Activated CD4-positive, alpha-beta memory T cell treated with anti-CD3 and anti-CD28 coated beads for 36 hours (primary cell): Measurements from ENCODE around the gene TTC33. TPM values are rescaled to one million over a fixed set of nuclear protein-coding genes. Genes with fewer than 3 reads are reported as not detected.
"Not testable (repeated sequence)": the region's sequence is repeated elsewhere in the genome, so short reads cannot be mapped to it uniquely, and the experiment has no call there.

ENCODE experiments used
- CTCF ChIA-PET: fragments of 350-600 bp; sonication (Branson Sonifier 250); formaldehyde crosslinking; loops from one replicate; lab custom pipeline; 2021; ENCODE audit warnings: antibody characterized with exemption, inconsistent platforms; lab: Charles Lee
- POLR2A ChIA-PET: fragments of 350-600 bp; sonication (Branson Sonifier 250); formaldehyde crosslinking; loops from one replicate; lab custom pipeline; 2021; ENCODE audit warnings: antibody characterized with exemption; lab: Charles Lee
- DNase-seq: peaks from one replicate; pipeline ENCODE4 v3.0.0-alpha.2; 2020
- H3K27ac Mint-ChIP-seq: one replicate; pipeline ENCODE4 v1.8.0; 2021; ENCODE audit warnings: mixed read lengths
- H3K27me3 Mint-ChIP-seq: one replicate; pipeline ENCODE4 v1.8.0; 2021; ENCODE audit warnings: mixed read lengths
- H3K36me3 Mint-ChIP-seq: one replicate; pipeline ENCODE4 v1.8.0; 2021; ENCODE audit warnings: mixed read lengths
- H3K4me1 Mint-ChIP-seq: one replicate; pipeline ENCODE4 v1.8.0; 2021; ENCODE audit warnings: low read depth, mixed read lengths
- H3K4me3 Mint-ChIP-seq: one replicate; pipeline ENCODE4 v1.8.0; 2021; ENCODE audit warnings: mild to moderate bottlenecking, mixed read lengths
- H3K9me3 Mint-ChIP-seq: one replicate; pipeline ENCODE4 v1.8.0; 2021; ENCODE audit warnings: mixed read lengths
- intact Hi-C: fragments of 100-400 bp; cut with micrococcal nuclease; formaldehyde crosslinking; loops from one replicate; pipeline ENCODE4 v1.15.1; 2023
- total RNA-seq, 2 experiments: library from RNA; stranded (reverse); gene quantifications; one replicate each; pipeline ENCODE4 v1.2.3, GENCODE V29; 2021

The TTC33 gene
- total RNA-seq, 2 experiments from 2014 or later: 30.2 to 34.1 TPM

DNA sequence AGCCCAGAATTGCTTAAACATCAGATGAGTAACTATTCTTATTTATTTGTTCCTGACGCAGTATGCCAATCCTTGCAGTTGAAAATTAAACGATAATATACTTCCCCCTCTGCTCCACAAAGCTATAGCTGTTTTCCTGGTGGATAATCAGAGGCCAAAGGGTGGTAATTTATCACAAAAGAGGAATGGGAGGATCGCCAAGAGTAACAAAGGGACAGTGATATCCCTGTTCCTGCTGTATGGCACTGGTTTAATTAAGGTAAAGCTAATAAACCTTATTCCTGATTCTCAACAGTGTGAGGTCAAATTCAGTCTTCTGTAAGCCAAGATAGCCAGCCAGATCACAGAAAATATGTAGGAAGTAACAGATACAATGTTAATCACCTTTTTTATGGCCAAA, 109.5 kb downstream of the TTC33 start:
- Mint-ChIP-seq H3K9me3 (peaks cover 8% of the 10 kb centered on the region), H3K27ac (no peak overlapping the region), H3K27me3 (no peaks in the 10 kb centered on the region), H3K4me3 (no peak overlapping the region), H3K36me3 (peaks cover 5% of the 10 kb centered on the region), H3K4me1 (peaks cover 25% of the 10 kb centered on the region)
- ChIA-PET POLR2A (interaction anchor here (0.5 kb wide), 1 partner anchor 116 kb away, joined by 3 read pairs; no protein-coding TSS in a partner anchor), CTCF (no interaction called here)
- intact Hi-C loops: no loop called here
- no peak for DNase-seq

DNA sequence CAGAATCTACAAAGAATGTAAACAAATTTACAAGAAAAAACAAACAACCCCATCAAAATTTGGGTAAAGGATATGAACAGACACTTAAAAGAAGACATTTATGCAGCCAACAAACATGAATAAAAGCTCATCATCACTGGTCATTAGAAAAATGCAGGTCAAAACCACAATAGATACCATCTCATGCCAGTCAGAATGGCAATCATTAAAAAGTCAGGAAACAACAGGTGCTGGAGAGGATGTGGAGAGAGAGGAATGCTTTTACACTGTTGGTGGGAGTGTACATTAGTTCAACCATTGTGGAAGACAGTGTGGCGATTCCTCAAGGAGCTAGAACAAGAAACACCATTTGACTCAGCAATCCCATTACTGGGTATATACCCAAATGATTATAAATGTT, 116.2 kb downstream of the TTC33 start:
- DNase-seq, POLR2A ChIA-PET, CTCF ChIA-PET, intact Hi-C loops, H3K4me1 Mint-ChIP-seq, H3K27ac Mint-ChIP-seq, H3K27me3 Mint-ChIP-seq, H3K4me3 Mint-ChIP-seq: not testable (repeated sequence)
- peaks cover 51% of the 10 kb centered on the region for H3K9me3 Mint-ChIP-seq
- H3K36me3 Mint-ChIP-seq: peaks cover 29% of the 10 kb centered on the region

DNA sequence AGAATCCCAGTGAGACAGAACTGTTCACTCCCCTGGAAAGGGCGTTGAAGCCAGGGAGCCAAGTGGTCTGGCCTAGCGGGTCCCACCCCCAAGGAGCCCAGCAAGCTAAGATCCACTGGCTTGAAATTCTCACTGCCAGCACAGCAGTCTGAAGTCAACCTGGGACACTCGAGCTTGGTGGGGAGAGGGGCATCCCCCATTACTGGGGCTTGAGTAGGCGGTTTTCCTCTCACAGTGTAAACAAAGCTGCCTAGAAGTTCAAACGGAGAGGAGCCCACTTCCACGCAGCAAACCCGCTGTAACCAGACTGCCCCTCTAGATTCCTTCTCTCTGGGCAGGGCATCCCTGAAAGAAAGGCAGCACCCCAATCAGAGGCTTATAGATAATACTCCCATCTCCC, 121.2 kb downstream of the TTC33 start:
- Mint-ChIP-seq H3K36me3 (peaks cover 23% of the 10 kb centered on the region), H3K9me3 (peaks cover 38% of the 10 kb centered on the region), H3K27me3 (no peaks in the 10 kb centered on the region), H3K27ac (no peak overlapping the region), H3K4me1 (peaks cover 3% of the 10 kb centered on the region), H3K4me3 (no peak overlapping the region)
- DNase-seq: no peak
- POLR2A ChIA-PET: no interaction called here
- CTCF ChIA-PET: no interaction called here
- intact Hi-C loops: no loop called here

DNA sequence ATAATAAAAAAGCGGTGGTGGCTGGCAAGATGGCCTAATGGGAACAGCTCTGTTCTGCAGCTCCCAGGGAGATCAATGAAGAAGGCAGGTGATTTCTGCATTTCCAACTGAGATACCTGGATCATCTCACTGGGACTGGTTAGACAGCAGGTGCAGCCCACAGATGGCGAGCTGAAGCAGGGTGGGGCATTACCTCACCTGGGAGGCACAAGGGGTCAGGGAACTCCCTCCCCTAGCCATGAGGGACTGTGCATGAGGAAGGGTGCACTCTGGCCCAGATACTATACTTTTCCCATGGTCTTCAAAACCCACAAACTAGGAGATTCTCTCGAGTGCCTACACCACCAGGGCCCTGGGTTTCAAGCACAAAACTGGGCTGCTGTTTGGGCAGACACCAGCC, 121.6 kb downstream of the TTC33 start:
- DNase-seq: no peak
- Mint-ChIP-seq H3K9me3 (peaks cover 35% of the 10 kb centered on the region), H3K27me3 (no peaks in the 10 kb centered on the region), H3K36me3 (peaks cover 23% of the 10 kb centered on the region), H3K4me3 (no peak overlapping the region), H3K27ac (no peak overlapping the region), H3K4me1 (peaks cover 3% of the 10 kb centered on the region)
- ChIA-PET POLR2A (no interaction called here), CTCF (no interaction called here)
- intact Hi-C loops: no loop called here

DNA sequence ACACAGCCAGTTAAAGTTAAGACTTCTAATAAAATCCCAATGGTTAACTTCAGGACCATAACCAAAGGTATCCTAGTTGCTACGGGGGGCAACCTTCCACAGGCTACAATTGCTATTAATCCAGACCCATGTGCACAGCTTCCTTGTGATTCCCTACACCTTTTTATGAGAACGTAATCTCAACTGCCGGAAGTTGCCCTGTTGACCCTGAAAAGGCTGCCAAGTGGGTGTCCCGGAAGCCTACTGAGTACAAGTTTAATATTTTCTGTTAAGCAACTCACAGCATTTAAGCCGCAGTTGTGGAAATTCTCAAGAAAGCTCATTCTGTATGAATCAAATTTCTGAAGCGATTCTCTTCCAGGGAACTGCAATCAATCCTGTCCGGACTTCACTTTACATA, 124.5 kb downstream of the TTC33 start:
- no peaks in the 10 kb centered on the region for H3K27me3 Mint-ChIP-seq
- DNase-seq: no peak
- CTCF ChIA-PET: interaction anchor here (1.1 kb wide), 1 partner anchor 22 kb away, joined by 4 read pairs; no protein-coding TSS in a partner anchor
- H3K4me3 Mint-ChIP-seq: no peak overlapping the region
- intact Hi-C loops: no loop called here
- peaks cover 7% of the 10 kb centered on the region for H3K36me3 Mint-ChIP-seq
- peaks cover 7% of the 10 kb centered on the region for H3K9me3 Mint-ChIP-seq
- no peak overlapping the region for H3K27ac Mint-ChIP-seq
- H3K4me1 Mint-ChIP-seq: peaks cover 14% of the 10 kb centered on the region
- POLR2A ChIA-PET: no interaction called here

DNA sequence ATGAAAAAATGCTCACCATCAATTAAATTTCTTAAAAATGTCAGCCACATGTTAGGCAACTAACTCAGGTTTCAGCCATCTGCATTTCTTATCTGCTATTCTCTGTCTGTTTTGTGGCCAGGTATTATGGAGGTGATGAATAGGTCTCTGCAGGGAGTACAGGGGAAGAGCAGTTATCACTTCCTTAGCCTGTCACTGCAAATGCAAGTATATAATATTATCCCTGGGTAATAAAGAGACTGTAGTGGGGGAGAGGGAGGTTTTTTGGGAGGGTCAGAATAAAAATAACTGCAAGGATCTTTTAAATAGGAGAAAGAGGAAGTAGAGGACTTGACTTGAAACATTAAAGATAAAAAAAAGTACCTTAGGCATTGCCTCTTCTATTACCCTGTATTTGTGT, 125.6 kb downstream of the TTC33 start:
- CTCF ChIA-PET: no interaction called here
- no peak overlapping the region for H3K4me3 Mint-ChIP-seq
- no peak overlapping the region for H3K27ac Mint-ChIP-seq
- H3K9me3 Mint-ChIP-seq: no peaks in the 10 kb centered on the region
- POLR2A ChIA-PET: no interaction called here
- DNase-seq: no peak
- peaks cover 19% of the 10 kb centered on the region for H3K4me1 Mint-ChIP-seq
- no peaks in the 10 kb centered on the region for H3K27me3 Mint-ChIP-seq
- H3K36me3 Mint-ChIP-seq: no peaks in the 10 kb centered on the region
- intact Hi-C loops: no loop called here

DNA sequence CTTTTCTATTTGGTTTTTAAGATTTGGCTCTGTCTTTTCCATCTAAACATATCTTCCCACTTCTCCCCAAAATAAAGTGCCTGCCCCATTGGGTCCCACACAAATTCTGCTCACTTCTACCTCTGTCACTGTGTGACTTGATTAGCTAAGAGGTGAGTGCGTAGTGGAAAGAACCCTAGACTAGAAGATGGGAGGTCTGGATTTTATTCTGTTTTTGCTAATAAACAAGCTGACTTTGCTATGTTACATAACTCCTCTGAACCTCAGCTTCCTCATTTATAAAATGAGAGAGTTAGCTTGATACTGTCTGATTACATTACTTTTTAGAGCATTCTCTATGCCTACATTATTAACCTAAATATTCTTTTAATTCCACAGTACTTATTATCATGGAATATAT, 127.4 kb downstream of the TTC33 start:
- H3K27ac Mint-ChIP-seq: no peak overlapping the region
- H3K4me1 Mint-ChIP-seq: peaks cover 34% of the 10 kb centered on the region
- no peaks in the 10 kb centered on the region for H3K27me3 Mint-ChIP-seq
- H3K9me3 Mint-ChIP-seq: no peaks in the 10 kb centered on the region
- no peaks in the 10 kb centered on the region for H3K36me3 Mint-ChIP-seq
- intact Hi-C loops: no loop called here
- DNase-seq: no peak
- POLR2A ChIA-PET: no interaction called here
- H3K4me3 Mint-ChIP-seq: no peak overlapping the region
- CTCF ChIA-PET: interaction anchor here (1.3 kb wide), 1 partner anchor 45 kb away, joined by 3 read pairs; no protein-coding TSS in a partner anchor

DNA sequence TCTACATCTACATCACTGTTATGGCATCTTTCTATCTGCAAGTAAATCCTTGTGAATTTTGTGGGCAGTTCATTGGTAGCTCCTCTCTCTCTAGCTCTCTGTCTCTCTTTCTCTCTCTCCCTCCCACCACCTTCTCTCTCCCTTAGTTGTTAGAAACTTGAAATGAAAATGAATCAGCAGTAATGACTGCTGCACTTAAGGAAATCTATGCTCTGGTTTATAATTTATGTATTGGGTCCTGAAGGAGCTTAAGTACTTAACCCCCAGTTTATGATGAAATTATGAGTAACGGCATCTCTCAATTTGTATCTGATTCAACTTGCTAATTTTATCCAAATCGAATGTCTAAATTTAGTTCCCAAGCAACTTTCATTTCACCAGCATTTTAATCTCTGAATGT, 128.1 kb downstream of the TTC33 start:
- H3K27ac Mint-ChIP-seq: no peak overlapping the region
- no peaks in the 10 kb centered on the region for H3K27me3 Mint-ChIP-seq
- H3K4me1 Mint-ChIP-seq: peaks cover 41% of the 10 kb centered on the region
- H3K9me3 Mint-ChIP-seq: no peaks in the 10 kb centered on the region
- ChIA-PET POLR2A (no interaction called here), CTCF (interaction anchor here (1.3 kb wide), 1 partner anchor 46 kb away, joined by 3 read pairs; no protein-coding TSS in a partner anchor)
- no peak for DNase-seq
- no peak overlapping the region for H3K4me3 Mint-ChIP-seq
- H3K36me3 Mint-ChIP-seq: no peaks in the 10 kb centered on the region
- intact Hi-C loops: no loop called here

DNA sequence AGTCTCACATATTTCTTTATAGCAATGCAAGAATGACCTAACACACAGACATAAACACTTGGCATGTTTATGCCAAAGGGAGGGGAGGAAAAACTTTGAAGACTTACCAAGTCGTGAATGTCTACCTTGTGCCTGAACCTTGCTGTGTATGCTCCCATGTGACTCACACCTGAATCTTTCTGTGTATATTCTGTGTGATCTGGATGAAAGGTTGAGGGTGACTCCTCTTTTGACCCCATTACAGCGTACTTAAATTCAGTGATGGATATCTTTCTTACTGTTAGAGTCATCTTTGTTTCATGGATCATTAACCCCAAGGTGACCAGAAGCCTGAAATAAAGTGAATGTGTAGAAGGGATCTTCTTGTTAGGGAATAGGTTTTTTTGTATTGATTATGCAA, 129.0 kb downstream of the TTC33 start:
- DNase-seq: no peak
- Mint-ChIP-seq H3K4me3 (no peak overlapping the region), H3K36me3 (no peaks in the 10 kb centered on the region), H3K27ac (no peak overlapping the region), H3K27me3 (no peaks in the 10 kb centered on the region), H3K9me3 (no peaks in the 10 kb centered on the region), H3K4me1 (peaks cover 50% of the 10 kb centered on the region)
- CTCF ChIA-PET: no interaction called here
- POLR2A ChIA-PET: no interaction called here
- intact Hi-C loops: no loop called here

DNA sequence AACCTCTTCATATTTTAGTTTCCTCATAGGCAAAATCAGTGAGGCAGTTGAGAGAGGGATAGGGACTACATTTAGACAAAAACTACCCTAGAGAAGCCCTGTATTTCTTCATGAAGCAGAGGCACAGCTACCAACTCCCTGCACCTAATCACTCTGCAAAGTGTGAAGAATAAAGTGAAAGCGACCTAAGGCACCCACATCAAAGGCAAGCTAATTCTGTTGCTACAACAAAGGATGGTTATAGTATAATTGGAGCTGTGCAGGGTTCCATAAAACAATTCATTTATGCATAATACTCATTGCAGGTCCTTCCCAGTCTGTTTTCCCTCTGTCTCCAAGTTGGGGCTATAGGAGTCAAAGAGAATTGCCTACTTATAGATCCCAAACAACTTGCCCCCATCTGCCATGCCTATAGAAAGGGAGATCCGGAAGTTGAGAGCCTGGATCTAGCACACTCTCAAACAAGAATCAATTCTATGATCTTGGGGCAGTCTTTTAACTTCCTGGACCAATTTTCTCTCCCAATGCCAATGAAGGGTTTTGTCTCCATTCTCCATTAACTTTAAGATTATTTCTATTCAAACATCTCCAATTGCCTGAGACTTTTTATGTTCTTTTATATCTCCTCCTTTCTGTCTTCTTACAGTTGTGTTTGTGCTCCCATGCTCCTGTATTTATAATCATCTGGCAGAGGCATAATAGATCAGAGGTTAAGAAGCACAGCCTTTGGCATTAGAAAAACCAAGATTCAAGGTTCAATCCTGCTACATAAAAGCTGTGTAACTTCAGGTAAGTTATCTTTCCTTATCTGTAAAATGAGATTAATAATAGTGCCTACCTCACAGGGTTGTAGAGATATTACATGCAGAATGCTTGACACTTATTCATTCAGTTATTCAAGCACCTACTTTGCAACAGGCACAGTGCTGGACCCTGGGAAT, 132.0 kb downstream of the TTC33 start:
- Mint-ChIP-seq H3K27ac (peak overlapping the region; percentile 26), H3K9me3 (no peaks in the 10 kb centered on the region), H3K36me3 (no peaks in the 10 kb centered on the region), H3K27me3 (no peaks in the 10 kb centered on the region), H3K4me3 (no peak overlapping the region), H3K4me1 (peaks cover 54% of the 10 kb centered on the region)
- CTCF ChIA-PET: no interaction called here
- POLR2A ChIA-PET: no interaction called here
- intact Hi-C loops: loop anchor here (2.0 kb wide), 1 partner anchor 45 kb away; no protein-coding TSS in a partner anchor
- DNase-seq: no peak

DNA sequence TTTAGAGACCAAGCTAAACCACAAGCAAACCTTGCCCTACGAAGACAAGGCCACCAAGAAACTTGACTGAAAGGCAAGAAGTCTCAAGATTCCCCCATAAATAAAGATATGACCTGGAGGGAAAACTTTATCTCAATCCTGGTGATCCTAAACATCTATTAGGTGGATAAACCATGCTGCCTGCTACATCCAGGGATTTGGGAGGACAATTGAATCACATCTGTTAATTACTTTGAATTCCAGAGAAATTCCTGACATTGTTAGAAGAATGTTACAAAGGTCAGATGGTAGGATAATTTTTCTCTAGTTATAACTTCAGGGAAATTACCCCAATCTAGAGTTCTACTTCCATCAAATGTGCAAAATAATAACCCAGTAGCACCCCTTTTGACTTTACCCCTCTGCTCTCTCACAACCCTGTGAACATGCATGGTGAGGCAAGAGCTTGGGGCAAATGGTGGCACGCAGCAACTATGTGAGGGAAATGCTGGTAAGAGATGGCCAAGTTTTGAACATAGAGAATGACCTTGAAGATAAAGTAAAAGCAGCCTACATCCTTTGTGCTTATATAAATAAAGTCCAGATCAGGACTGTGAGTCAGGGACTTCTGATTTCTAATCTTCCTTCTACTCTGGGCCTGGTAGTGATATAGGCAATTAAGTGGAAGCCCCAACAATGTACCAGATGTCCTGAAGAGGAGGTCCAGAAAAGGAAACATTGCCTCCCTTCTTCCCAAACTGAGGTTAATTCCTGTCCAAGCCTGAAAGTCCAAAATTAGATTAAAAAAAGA, 133.1 kb downstream of the TTC33 start:
- Mint-ChIP-seq H3K9me3 (no peaks in the 10 kb centered on the region), H3K27me3 (no peaks in the 10 kb centered on the region), H3K27ac (no peak overlapping the region), H3K36me3 (no peaks in the 10 kb centered on the region), H3K4me1 (peaks cover 48% of the 10 kb centered on the region), H3K4me3 (no peak overlapping the region)
- ChIA-PET CTCF (no interaction called here), POLR2A (no interaction called here)
- DNase-seq: no peak
- intact Hi-C loops: loop anchor here (2.0 kb wide), 1 partner anchor 44 kb away; no protein-coding TSS in a partner anchor

DNA sequence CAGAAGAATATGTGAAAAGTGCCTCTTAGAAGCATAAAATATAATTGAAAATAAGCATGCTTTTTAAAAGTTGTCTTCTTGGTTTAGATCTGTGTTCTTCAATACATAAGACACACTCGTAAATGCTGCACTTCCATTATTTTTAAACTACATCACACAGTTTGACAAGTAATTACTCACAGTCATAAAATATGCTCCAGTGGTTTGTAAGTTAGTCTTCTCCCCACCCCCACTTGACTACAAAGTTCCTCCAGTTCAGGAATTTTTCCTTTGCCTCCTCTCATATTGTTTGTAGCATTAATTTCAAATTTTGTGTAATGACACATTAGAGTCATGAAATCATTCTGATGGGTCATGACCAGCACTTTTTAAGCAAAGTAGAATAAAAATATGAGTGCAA, 136.3 kb downstream of the TTC33 start:
- ChIA-PET CTCF (no interaction called here), POLR2A (no interaction called here)
- H3K27ac Mint-ChIP-seq: no peak overlapping the region

More for the DNA sequence above, 136.3 kb downstream of the TTC33 start:
- intact Hi-C loops: no loop called here
- H3K4me3 Mint-ChIP-seq: no peak overlapping the region
- no peaks in the 10 kb centered on the region for H3K27me3 Mint-ChIP-seq
- no peaks in the 10 kb centered on the region for H3K36me3 Mint-ChIP-seq
- no peaks in the 10 kb centered on the region for H3K9me3 Mint-ChIP-seq
- DNase-seq: no peak
- peaks cover 45% of the 10 kb centered on the region for H3K4me1 Mint-ChIP-seq
